ENCODE data around the gene RACGAP1.

RACGAP1 gene

DNA sequence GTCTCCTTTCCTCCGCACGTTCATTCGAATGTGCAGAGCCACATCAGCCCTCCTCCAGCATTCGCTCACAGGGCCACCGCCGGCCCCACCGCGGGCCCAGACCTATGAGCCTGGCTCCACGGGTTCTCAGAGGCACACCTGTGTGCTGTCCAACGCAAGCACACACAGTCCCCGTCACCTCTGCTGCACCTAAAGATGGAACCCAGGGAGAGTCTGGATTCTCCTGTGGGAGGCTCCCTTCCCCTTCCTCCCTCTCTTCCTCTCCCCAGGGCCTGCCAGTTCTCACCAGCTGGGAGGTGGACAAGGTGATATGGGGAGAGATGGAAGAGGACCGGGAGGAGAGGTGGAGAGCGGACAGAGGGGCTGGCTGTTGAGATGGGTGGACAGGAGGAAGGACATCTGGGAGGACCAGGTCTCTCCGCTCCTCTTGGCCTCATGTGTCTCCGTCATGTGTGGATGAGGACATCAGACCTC, 57.5 kb downstream of the RACGAP1 start:
- in situ Hi-C loops (cut with HindIII; ENCODE audit: low sequenced_read_pairs): no loop called here
- H3K4me3 ChIP-seq (ENCODE audit: low read depth, low read length): peak overlapping the region; percentile 6
- DNase-seq (ENCODE audit: low read depth, low spot score): no peak
- TF ChIP-seq, protein P1, sequence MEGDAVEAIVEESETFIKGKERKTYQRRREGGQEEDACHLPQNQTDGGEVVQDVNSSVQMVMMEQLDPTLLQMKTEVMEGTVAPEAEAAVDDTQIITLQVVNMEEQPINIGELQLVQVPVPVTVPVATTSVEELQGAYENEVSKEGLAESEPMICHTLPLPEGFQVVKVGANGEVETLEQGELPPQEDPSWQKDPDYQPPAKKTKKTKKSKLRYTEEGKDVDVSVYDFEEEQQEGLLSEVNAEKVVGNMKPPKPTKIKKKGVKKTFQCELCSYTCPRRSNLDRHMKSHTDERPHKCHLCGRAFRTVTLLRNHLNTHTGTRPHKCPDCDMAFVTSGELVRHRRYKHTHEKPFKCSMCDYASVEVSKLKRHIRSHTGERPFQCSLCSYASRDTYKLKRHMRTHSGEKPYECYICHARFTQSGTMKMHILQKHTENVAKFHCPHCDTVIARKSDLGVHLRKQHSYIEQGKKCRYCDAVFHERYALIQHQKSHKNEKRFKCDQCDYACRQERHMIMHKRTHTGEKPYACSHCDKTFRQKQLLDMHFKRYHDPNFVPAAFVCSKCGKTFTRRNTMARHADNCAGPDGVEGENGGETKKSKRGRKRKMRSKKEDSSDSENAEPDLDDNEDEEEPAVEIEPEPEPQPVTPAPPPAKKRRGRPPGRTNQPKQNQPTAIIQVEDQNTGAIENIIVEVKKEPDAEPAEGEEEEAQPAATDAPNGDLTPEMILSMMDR (IDR thresholded peaks at IDR 0.05; ENCODE audit: low read depth, low read length): no peak

DNA sequence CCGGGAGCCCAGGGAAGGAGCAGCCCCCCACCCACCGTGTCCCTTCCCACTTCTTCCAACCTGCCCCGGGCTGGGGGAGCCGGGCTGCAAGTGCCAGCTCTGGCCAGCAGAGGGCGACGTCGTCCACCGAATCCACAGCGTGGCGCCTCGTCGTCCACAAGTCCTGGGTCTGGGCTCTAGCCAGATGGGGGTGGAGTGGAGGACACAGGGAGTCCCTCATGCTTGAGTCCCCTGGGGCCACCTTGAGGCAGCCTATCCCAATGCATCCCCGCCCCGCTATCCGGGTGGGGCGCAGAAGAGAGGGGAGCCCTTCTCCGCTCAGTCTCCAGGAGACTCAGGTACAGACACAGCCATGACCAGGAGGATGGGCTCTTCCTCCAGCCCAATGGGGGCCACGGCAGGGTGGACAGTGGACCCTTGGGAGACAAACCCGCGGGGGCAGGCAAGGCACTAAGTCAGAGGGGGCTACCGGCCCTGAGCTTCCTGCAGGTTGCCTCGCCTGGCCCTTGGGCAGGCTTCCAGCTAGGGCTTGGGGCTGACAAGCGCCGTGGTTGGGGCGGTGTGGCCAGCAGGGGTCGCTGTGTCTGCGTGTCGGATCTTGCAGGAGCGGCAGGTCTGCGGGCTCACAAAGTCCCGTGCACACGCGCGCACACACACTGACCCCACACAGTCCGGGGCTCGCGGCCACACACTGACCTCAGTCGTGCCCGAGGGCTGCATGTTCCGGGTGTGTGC, 58.1 kb downstream of the RACGAP1 start:
- H3K4me3 ChIP-seq (ENCODE audit: low read depth, low read length): peak overlapping the region; percentile 30
- DNase-seq (ENCODE audit: low read depth, low spot score): peak; percentile 84
- TF ChIP-seq, protein P1 (IDR thresholded peaks at IDR 0.05; ENCODE audit: low read depth, low read length): peak; percentile 95
- in situ Hi-C loops (cut with HindIII; ENCODE audit: low sequenced_read_pairs): no loop called here

DNA sequence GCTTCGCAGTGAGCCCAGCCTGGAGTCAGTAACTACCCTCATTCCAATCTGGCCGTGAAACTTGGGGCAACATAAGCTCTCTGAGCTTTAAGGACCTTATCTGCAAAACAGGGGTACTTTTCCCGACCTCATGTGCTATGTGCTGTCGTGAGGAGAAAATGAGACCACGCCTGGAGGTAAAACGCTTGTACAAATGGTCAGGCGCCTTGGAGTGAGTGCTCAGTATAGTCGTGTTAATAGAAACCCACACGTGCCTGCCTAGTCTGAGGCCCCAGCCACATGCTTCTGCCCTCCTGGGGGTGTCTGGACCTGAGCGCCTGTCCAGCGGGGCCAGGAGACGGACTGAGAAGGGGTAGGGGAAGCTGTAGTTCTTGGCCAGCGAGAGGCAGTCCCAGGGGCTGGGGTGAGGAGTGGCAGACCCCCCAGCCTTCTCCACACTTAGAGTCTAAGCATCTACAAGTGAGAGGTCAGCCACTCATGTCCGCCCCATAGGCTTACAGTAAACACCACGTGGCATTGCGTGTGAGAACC, 58.7 kb downstream of the RACGAP1 start:
- in situ Hi-C loops (cut with HindIII; ENCODE audit: low sequenced_read_pairs): no loop called here
- TF ChIP-seq, protein P1 (IDR thresholded peaks at IDR 0.05; ENCODE audit: low read depth, low read length): no peak

DNA sequence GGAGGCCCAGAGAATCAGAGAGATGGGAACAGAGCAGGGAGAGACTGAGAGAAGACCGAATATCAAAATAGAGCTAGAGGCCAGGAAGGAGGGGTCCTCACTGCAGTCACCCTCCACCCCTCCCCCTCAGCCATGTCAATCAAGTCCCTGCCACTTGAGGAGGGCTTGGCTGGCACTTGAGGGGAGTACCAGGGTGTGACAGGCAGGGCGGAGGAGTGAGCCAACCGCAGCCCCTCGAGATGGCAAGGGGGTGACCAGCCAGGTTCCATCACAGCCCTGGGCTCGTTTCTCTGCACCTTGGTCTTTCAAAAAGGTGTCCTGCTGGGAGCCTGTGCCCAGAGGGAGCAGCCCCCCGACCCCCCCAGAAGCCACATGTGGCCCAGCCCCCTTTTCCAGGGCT, 59.5 kb downstream of the RACGAP1 start:
- TF ChIP-seq, protein P1 (IDR thresholded peaks at IDR 0.05; ENCODE audit: low read depth, low read length): no peak
- no peak for DNase-seq (ENCODE audit: low read depth, low spot score)
- in situ Hi-C loops (cut with HindIII; ENCODE audit: low sequenced_read_pairs): no loop called here
- no peak overlapping the region for H3K4me3 ChIP-seq (ENCODE audit: low read depth, low read length)

More for the DNA sequence above, 58.7 kb downstream of the RACGAP1 start:
- H3K4me3 ChIP-seq (ENCODE audit: low read depth, low read length): no peak overlapping the region
- no peak for DNase-seq (ENCODE audit: low read depth, low spot score)

DNA sequence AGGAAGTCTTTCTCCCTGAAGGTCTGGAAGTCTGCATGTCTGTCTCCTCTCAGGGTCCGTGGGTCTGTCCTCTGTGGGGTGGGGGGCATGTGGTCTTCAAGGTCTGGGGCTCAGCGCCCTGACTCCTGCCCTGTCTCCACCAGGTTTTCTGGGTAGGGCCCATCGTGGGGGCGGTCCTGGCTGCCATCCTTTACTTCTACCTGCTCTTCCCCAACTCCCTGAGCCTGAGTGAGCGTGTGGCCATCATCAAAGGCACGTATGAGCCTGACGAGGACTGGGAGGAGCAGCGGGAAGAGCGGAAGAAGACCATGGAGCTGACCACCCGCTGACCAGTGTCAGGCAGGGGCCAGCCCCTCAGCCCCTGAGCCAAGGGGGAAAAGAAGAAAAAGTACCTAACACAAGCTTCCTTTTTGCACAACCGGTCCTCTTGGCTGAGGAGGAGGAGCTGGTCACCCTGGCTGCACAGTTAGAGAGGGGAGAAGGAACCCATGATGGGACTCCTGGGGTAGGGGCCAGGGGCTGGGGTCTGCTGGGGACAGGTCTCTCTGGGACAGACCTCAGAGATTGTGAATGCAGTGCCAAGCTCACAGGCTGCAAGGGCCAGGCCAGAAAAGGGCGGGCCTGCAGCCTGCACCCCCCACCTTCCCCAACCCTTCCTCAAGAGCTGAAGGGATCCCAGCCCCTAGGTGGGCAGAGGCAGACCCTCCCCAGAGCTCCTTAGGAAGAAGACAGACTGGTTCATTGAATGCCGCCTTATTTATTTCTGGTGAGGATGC, 60.3 kb downstream of the RACGAP1 start:
- in situ Hi-C loops (cut with HindIII; ENCODE audit: low sequenced_read_pairs): no loop called here
- H3K4me3 ChIP-seq (ENCODE audit: low read depth, low read length): no peak overlapping the region
- TF ChIP-seq, protein P1 (IDR thresholded peaks at IDR 0.05; ENCODE audit: low read depth, low read length): no peak
- DNase-seq (ENCODE audit: low read depth, low spot score): no peak

DNA sequence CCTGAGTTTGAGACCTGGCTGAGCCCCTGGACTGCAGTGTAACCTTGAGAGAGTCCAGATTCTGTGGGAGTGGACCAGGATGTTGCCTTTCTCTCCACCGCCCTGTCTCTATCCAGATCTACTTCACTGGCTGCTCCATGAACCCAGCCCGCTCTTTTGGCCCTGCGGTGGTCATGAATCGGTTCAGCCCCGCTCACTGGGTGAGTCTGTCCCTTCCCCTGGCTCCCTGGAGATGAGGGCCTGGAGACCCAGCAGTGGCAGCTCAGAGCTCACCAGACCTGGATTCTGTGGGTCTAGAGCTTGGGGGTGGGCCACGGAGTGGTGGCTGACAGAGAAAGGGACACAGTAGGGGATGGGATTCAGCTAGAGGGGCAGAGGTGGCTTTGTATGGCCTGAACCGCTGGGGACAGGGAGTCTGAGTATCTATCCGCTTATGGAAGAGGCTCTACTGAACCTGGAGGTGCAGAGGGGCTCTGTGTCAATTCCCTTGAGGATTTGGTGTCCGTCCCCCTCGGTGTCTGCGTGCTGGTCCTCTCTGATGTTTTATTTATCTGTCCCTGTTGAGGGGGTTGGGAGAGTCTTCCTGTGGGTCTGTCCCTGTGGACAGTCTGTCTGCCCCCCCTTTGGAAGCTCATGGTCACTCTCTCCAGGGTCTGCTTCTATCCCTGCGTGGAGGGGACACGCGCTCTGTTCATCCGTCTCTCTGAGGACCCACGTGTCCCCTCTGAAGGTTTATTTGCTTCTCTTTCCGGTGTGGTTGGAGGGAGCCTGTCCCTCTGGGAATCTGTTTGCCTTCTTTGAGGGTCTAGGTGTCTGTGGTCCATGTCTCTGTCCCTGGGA, 61.1 kb downstream of the RACGAP1 start:
- H3K4me3 ChIP-seq (ENCODE audit: low read depth, low read length): no peak overlapping the region
- in situ Hi-C loops (cut with HindIII; ENCODE audit: low sequenced_read_pairs): no loop called here
- TF ChIP-seq, protein P1 (IDR thresholded peaks at IDR 0.05; ENCODE audit: low read depth, low read length): no peak
- no peak for DNase-seq (ENCODE audit: low read depth, low spot score)
